Neural cell (in vitro differentiated cells): ENCODE results near the gene PIGB. TPM values are rescaled to one million over a fixed set of nuclear protein-coding genes. Genes with fewer than 3 reads are reported as not detected.

Experiments
- H2AFZ ChIP-seq: fragments of 200-600, 300-800 bp; sonication (generic), shearing (Covaris generic); 2 replicates; pipeline ENCODE4 v1.6.0; 2014; ENCODE audit warnings: low read depth, mild to moderate bottlenecking, antibody characterized with exemption, low read length, moderate library complexity
- H3F3A ChIP-seq: fragments of 200-600 bp; shearing (Covaris generic); 2 replicates; pipeline ENCODE4 v1.6.1; 2016; ENCODE audit warnings: mild to moderate bottlenecking, moderate library complexity, mixed read lengths, antibody characterized with exemption, low read length; ENCODE audit not compliant: insufficient read depth, poor library complexity, severe bottlenecking
- H3K27ac ChIP-seq: fragments of 200-600, 300-800 bp; sonication (generic), shearing (Covaris generic); 2 replicates; pipeline ENCODE4 v1.5.1; 2014; ENCODE audit warnings: mild to moderate bottlenecking, low read length, moderate library complexity
- H3K27me3 ChIP-seq: fragments of 300-800, 200-600 bp; sonication (generic), shearing (Covaris generic); 2 replicates; pipeline ENCODE4 v1.6.0; 2014; ENCODE audit warnings: mild to moderate bottlenecking, low read depth, low read length, moderate library complexity; ENCODE audit not compliant: insufficient read depth
- H3K36me3 ChIP-seq: fragments of 300-800, 200-600 bp; sonication (generic), shearing (Covaris generic); 2 replicates; pipeline ENCODE4 v1.5.1; 2014; ENCODE audit warnings: mild to moderate bottlenecking, antibody characterized with exemption, low read length, moderate library complexity; ENCODE audit not compliant: insufficient read depth
- H3K4me2 ChIP-seq: fragments of 300-800, 200-600 bp; sonication (generic), shearing (Covaris generic); 2 replicates; pipeline ENCODE4 v1.6.0; 2014; ENCODE audit warnings: mild to moderate bottlenecking, low read length
- H3K4me3 ChIP-seq: fragments of 300-800, 200-600 bp; sonication (generic), shearing (Covaris generic); 2 replicates; pipeline ENCODE4 v1.5.1; 2014; ENCODE audit warnings: mild to moderate bottlenecking, low read length, moderate library complexity
- H3K79me2 ChIP-seq: fragments of 200-600 bp; shearing (Covaris generic); replicated peaks from 2 replicates; pipeline ENCODE4 v1.6.0; 2014; ENCODE audit warnings: mild to moderate bottlenecking, low read length, moderate library complexity; ENCODE audit not compliant: insufficient read depth
- H3K9ac ChIP-seq: fragments of 300-800, 200-600 bp; sonication (generic), shearing (Covaris generic); 2 replicates; pipeline ENCODE4 v1.6.1; 2016; ENCODE audit warnings: mild to moderate bottlenecking, low read length, mixed read lengths
- H3K9me2 ChIP-seq: fragments of 200-600 bp; shearing (Covaris generic); 2 replicates; pipeline ENCODE4 v1.6.1; 2016; ENCODE audit warnings: mild to moderate bottlenecking, low read length, mixed read lengths; ENCODE audit not compliant: insufficient read depth
- H3K9me3 ChIP-seq: fragments of 200-600, 300-800 bp; sonication (generic), shearing (Covaris generic); 2 replicates; pipeline ENCODE4 v1.6.1; 2016; ENCODE audit warnings: mild to moderate bottlenecking, mixed run types, low read length, moderate library complexity, mixed read lengths
- H4K20me1 ChIP-seq: fragments of 200-600 bp; shearing (Covaris generic); 2 replicates; pipeline ENCODE4 v1.6.1; 2016; ENCODE audit warnings: mild to moderate bottlenecking, mixed run types; ENCODE audit not compliant: insufficient read depth
- CTCF ChIP-seq: fragments of 450-650 bp; IDR thresholded peaks from 2 replicates; pipeline ENCODE4 v1.5.1; 2014; ENCODE audit warnings: antibody characterized with exemption, mild to moderate bottlenecking, moderate library complexity; ENCODE audit not compliant: poor library complexity, severe bottlenecking
- EP300 ChIP-seq: fragments of 450-650 bp; conservative IDR thresholded peaks from 2 replicates; pipeline ENCODE4 v1.6.1; 2014; ENCODE audit warnings: antibody characterized with exemption, mild to moderate bottlenecking, moderate library complexity; ENCODE audit not compliant: poor library complexity, severe bottlenecking
- EZH2 ChIP-seq: fragments of 200-600, 300-800 bp; shearing (Covaris generic), sonication (generic); IDR thresholded peaks from 2 replicates; pipeline ENCODE4 v1.6.1; 2014; ENCODE audit warnings: antibody characterized with exemption, low read length, borderline replicate concordance, mild to moderate bottlenecking; ENCODE audit not compliant: insufficient read depth, poor library complexity, severe bottlenecking
- MXI1 ChIP-seq: fragments of 450-650 bp; conservative IDR thresholded peaks from 2 replicates; pipeline ENCODE4 v1.6.1; 2014; ENCODE audit warnings: antibody characterized with exemption, mild to moderate bottlenecking; ENCODE audit not compliant: poor library complexity, severe bottlenecking
- POLR2AphosphoS5 ChIP-seq: IDR thresholded peaks from 2 replicates; pipeline ENCODE4 v1.6.1; 2012
- RAD21 ChIP-seq: fragments of 450-650 bp; conservative IDR thresholded peaks from 2 replicates; pipeline ENCODE4 v1.6.1; 2014; ENCODE audit warnings: antibody characterized with exemption, mild to moderate bottlenecking, moderate library complexity
- REST ChIP-seq: IDR thresholded peaks from 2 replicates; pipeline ENCODE4 v1.6.1; 2012; ENCODE audit warnings: borderline replicate concordance
- SMC3 ChIP-seq: fragments of 450-650 bp; conservative IDR thresholded peaks from 2 replicates; pipeline ENCODE4 v1.6.1; 2014; ENCODE audit warnings: antibody characterized with exemption, mild to moderate bottlenecking, moderate library complexity; ENCODE audit not compliant: poor library complexity
- TAF1 ChIP-seq: IDR thresholded peaks from 2 replicates; pipeline ENCODE4 v1.6.1; 2012; ENCODE audit warnings: low read depth
- polyA plus RNA-seq: library from polyadenylated mRNA; depleted of rRNA; stranded (reverse); fragments of >200 nt; gene quantifications from 2 replicates; pipeline ENCODE4 v1.2.3, GENCODE V29; 2014

The PIGB gene
- polyA plus RNA-seq, 1 donor from 2014 or later, result 8.1 TPM

- no peaks in the 10 kb centered on the region for H3K9me2 ChIP-seq
- H3K4me2 ChIP-seq, result no peak overlapping the region
- no peaks in the 10 kb centered on the region for H3K79me2 ChIP-seq
- H3K9ac ChIP-seq, result no peak overlapping the region
- H2AFZ ChIP-seq, result no peak overlapping the region
- H3K27me3 ChIP-seq, result no peaks in the 10 kb centered on the region
- H3K9me3 ChIP-seq, result no peaks in the 10 kb centered on the region
- no peaks in the 10 kb centered on the region for H3F3A ChIP-seq
- TF ChIP-seq SMC3, result no peak
- no peak for TF ChIP-seq EP300
- TF ChIP-seq POLR2AphosphoS5, result no peak
- TF ChIP-seq TAF1, result no peak
- no peak for TF ChIP-seq RAD21
- TF ChIP-seq MXI1, result no peak
- TF ChIP-seq EZH2, result no peak
- no peak for TF ChIP-seq REST
- no peak overlapping the region for H3K27ac ChIP-seq
- H3K4me3 ChIP-seq, result no peak overlapping the region
- H4K20me1 ChIP-seq, result no peaks in the 10 kb centered on the region
- H3K36me3 ChIP-seq, result no peaks in the 10 kb centered on the region
Measured at GRCh38 chr15:55357774-55358173, 38.8 kb downstream of the PIGB start.

- H3K27ac ChIP-seq, result no peak overlapping the region
- no peak overlapping the region for H3K4me3 ChIP-seq
- H3K9me3 ChIP-seq, result no peaks in the 10 kb centered on the region
- H4K20me1 ChIP-seq, result no peaks in the 10 kb centered on the region
- no peaks in the 10 kb centered on the region for H3K9me2 ChIP-seq
- no peak overlapping the region for H3K4me2 ChIP-seq
- H3K79me2 ChIP-seq, result no peaks in the 10 kb centered on the region
- no peak overlapping the region for H3K9ac ChIP-seq
- H3K36me3 ChIP-seq, result no peaks in the 10 kb centered on the region
- H2AFZ ChIP-seq, result no peak overlapping the region
- no peaks in the 10 kb centered on the region for H3F3A ChIP-seq
- no peaks in the 10 kb centered on the region for H3K27me3 ChIP-seq
- TF ChIP-seq POLR2AphosphoS5, result no peak
- TF ChIP-seq SMC3, result no peak
- no peak for TF ChIP-seq CTCF
- TF ChIP-seq RAD21, result no peak
- no peak for TF ChIP-seq REST
- no peak for TF ChIP-seq MXI1
- TF ChIP-seq EP300, result no peak
- TF ChIP-seq EZH2, result no peak
- TF ChIP-seq TAF1, result no peak
Measured at GRCh38 chr15:55358471-55358870, 39.4 kb downstream of the PIGB start.
